GM23338 (cell line): ENCODE measurements around the gene RIC1.

Experiments used
- CREB1 ChIP-seq: fragments of 250-450 bp; sonication (Bioruptor Pico); IDR thresholded peaks from 2 replicates; pipeline ENCODE4 v1.5.0; 2020; ENCODE audit warnings: low read depth, mild to moderate bottlenecking, moderate library complexity
- CTCF ChIP-seq, 2 experiments: fragments of 200-600 bp in 1 of 2; sonication (generic) in 1 of 2; conservative IDR thresholded peaks; 2 replicates each; pipeline versions ENCODE4 v1.5.1 to v1.6.1; 2016 to 2017; ENCODE audit warnings: antibody characterized with exemption in 2 of 2, low read depth in 2 of 2, mild to moderate bottlenecking in 2 of 2, moderate library complexity in 1 of 2
- EZH2 ChIP-seq: fragments of 200-600 bp; sonication (generic); IDR thresholded peaks from one replicate; pipeline ENCODE4 v1.8.0; 2017; ENCODE audit warnings: antibody characterized with exemption, mild to moderate bottlenecking, low read depth; ENCODE audit not compliant: unreplicated experiment
- EZH2phosphoT487 ChIP-seq: fragments of 200-600 bp; sonication (generic); IDR thresholded peaks from one replicate; pipeline ENCODE4 v1.8.1; 2018; ENCODE audit warnings: antibody characterized with exemption; ENCODE audit not compliant: unreplicated experiment
- JUNB ChIP-seq: IDR thresholded peaks from one replicate; pipeline ENCODE4 v1.6.1; 2016; ENCODE audit warnings: antibody characterized with exemption; ENCODE audit not compliant: unreplicated experiment
- POLR2AphosphoS5 ChIP-seq: IDR thresholded peaks from 2 replicates; pipeline ENCODE4 v1.6.1; 2016; ENCODE audit warnings: antibody characterized with exemption, low read depth
- REST ChIP-seq: IDR thresholded peaks from one replicate; pipeline ENCODE4 v1.6.1; 2018; ENCODE audit warnings: antibody characterized with exemption; ENCODE audit not compliant: unreplicated experiment
- STAT1 ChIP-seq: IDR thresholded peaks from one replicate; pipeline ENCODE4 v1.6.1; 2016; ENCODE audit warnings: antibody characterized with exemption; ENCODE audit not compliant: unreplicated experiment
- TF ChIP-seq, protein P1 (sequence below): fragments of 250-450 bp; sonication (Bioruptor Pico); IDR thresholded peaks from 2 replicates; pipeline ENCODE4 v1.5.0; 2020; ENCODE audit warnings: mild to moderate bottlenecking, moderate library complexity
- TF ChIP-seq, protein P2 (sequence below): IDR thresholded peaks from 2 replicates; pipeline ENCODE4 v1.6.1; 2016; ENCODE audit warnings: antibody characterized with exemption

- TF ChIP-seq CTCF (conservative IDR thresholded peaks at IDR 0.05; ENCODE audit: low read depth in 2 of 2) = no peak
- no peak for TF ChIP-seq EZH2
- TF ChIP-seq POLR2AphosphoS5 = no peak
- no peak for TF ChIP-seq REST
- TF ChIP-seq CREB1 (CRISPR knock-in tag) = no peak
- no peak for TF ChIP-seq EZH2phosphoT487
- no peak for TF ChIP-seq JUNB
- TF ChIP-seq STAT1 = no peak
- TF ChIP-seq, protein P1, sequence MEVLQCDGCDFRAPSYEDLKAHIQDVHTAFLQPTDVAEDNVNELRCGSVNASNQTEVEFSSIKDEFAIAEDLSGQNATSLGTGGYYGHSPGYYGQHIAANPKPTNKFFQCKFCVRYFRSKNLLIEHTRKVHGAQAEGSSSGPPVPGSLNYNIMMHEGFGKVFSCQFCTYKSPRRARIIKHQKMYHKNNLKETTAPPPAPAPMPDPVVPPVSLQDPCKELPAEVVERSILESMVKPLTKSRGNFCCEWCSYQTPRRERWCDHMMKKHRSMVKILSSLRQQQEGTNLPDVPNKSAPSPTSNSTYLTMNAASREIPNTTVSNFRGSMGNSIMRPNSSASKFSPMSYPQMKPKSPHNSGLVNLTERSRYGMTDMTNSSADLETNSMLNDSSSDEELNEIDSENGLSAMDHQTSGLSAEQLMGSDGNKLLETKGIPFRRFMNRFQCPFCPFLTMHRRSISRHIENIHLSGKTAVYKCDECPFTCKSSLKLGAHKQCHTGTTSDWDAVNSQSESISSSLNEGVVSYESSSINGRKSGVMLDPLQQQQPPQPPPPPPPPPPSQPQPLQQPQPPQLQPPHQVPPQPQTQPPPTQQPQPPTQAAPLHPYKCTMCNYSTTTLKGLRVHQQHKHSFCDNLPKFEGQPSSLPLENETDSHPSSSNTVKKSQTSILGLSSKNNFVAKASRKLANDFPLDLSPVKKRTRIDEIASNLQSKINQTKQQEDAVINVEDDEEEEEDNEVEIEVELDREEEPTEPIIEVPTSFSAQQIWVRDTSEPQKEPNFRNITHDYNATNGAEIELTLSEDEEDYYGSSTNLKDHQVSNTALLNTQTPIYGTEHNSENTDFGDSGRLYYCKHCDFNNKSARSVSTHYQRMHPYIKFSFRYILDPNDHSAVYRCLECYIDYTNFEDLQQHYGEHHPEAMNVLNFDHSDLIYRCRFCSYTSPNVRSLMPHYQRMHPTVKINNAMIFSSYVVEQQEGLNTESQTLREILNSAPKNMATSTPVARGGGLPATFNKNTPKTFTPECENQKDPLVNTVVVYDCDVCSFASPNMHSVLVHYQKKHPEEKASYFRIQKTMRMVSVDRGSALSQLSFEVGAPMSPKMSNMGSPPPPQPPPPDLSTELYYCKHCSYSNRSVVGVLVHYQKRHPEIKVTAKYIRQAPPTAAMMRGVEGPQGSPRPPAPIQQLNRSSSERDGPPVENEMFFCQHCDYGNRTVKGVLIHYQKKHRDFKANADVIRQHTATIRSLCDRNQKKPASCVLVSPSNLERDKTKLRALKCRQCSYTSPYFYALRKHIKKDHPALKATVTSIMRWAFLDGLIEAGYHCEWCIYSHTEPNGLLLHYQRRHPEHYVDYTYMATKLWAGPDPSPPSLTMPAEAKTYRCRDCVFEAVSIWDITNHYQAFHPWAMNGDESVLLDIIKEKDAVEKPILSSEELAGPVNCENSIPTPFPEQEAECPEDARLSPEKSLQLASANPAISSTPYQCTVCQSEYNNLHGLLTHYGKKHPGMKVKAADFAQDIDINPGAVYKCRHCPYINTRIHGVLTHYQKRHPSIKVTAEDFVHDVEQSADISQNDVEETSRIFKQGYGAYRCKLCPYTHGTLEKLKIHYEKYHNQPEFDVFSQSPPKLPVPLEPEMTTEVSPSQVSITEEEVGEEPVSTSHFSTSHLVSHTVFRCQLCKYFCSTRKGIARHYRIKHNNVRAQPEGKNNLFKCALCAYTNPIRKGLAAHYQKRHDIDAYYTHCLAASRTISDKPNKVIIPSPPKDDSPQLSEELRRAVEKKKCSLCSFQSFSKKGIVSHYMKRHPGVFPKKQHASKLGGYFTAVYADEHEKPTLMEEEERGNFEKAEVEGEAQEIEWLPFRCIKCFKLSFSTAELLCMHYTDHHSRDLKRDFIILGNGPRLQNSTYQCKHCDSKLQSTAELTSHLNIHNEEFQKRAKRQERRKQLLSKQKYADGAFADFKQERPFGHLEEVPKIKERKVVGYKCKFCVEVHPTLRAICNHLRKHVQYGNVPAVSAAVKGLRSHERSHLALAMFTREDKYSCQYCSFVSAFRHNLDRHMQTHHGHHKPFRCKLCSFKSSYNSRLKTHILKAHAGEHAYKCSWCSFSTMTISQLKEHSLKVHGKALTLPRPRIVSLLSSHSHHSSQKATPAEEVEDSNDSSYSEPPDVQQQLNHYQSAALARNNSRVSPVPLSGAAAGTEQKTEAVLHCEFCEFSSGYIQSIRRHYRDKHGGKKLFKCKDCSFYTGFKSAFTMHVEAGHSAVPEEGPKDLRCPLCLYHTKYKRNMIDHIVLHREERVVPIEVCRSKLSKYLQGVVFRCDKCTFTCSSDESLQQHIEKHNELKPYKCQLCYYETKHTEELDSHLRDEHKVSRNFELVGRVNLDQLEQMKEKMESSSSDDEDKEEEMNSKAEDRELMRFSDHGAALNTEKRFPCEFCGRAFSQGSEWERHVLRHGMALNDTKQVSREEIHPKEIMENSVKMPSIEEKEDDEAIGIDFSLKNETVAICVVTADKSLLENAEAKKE (CRISPR knock-in tag) = no peak
- TF ChIP-seq, protein P2, sequence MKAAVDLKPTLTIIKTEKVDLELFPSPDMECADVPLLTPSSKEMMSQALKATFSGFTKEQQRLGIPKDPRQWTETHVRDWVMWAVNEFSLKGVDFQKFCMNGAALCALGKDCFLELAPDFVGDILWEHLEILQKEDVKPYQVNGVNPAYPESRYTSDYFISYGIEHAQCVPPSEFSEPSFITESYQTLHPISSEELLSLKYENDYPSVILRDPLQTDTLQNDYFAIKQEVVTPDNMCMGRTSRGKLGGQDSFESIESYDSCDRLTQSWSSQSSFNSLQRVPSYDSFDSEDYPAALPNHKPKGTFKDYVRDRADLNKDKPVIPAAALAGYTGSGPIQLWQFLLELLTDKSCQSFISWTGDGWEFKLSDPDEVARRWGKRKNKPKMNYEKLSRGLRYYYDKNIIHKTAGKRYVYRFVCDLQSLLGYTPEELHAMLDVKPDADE = no peak
Measured at GRCh38 chr9:5635390-5635789, 6.5 kb downstream of the RIC1 start.
